ENCODE data around the gene TEKT3. TPM values are rescaled to one million over a fixed set of nuclear protein-coding genes. Genes with fewer than 3 reads are reported as not detected.

The TEKT3 gene
- total RNA-seq, 2 experiments from 2014 or later: 0.25 TPM; not detected in 1

Other genes starting within 250 kb of the TEKT3 start
- not detected for gene PMP22, start 76.3 kb downstream of the TEKT3 start, total RNA-seq
- 1 to 10 TPM; 5.1 to 5.3 TPM for gene CDRT4, start 126.0 kb upstream of the TEKT3 start, total RNA-seq
- 10 to 100 TPM; 18.0 to 19.3 TPM for gene TVP23C, start 221.9 kb upstream of the TEKT3 start, total RNA-seq